Liver (tissue), 3 donors: Measurements from ENCODE around the gene OR2AG2.

Experiments used
- FOXA2 ChIP-seq: IDR thresholded peaks from 2 replicates; pipeline ENCODE4 v1.6.1; 2016; ENCODE audit warnings: antibody characterized with exemption
- GABPA ChIP-seq, 2 donors: IDR thresholded peaks in 1 of 2; conservative IDR thresholded peaks in 1 of 2; 2 replicates each; pipeline ENCODE4 v1.6.1; 2016; ENCODE audit warnings: antibody characterized with exemption in 2 of 2, mild to moderate bottlenecking in 1 of 2, moderate library complexity in 1 of 2
- HNF4G ChIP-seq: IDR thresholded peaks from 2 replicates; pipeline ENCODE4 v1.6.1; 2016; ENCODE audit warnings: antibody characterized with exemption
- RXRA ChIP-seq, 2 donors: IDR thresholded peaks; 2 replicates each; pipeline ENCODE4 v1.6.1; 2017 to 2018; ENCODE audit warnings: antibody characterized with exemption in 2 of 2, mild to moderate bottlenecking in 1 of 2
- SP1 ChIP-seq: IDR thresholded peaks from 2 replicates; pipeline ENCODE4 v1.6.1; 2018; ENCODE audit warnings: antibody characterized with exemption, mild to moderate bottlenecking
- TAF1 ChIP-seq: conservative IDR thresholded peaks from 2 replicates; pipeline ENCODE4 v1.6.1; 2016; ENCODE audit warnings: antibody characterized with exemption, mild to moderate bottlenecking
- YY1 ChIP-seq: IDR thresholded peaks from 2 replicates; pipeline ENCODE4 v1.6.1; 2016; ENCODE audit warnings: antibody characterized with exemption, mild to moderate bottlenecking
- TF ChIP-seq, protein P1 (sequence below): fragments of 150-350 bp; IDR thresholded peaks from 2 replicates; pipeline ENCODE4 v1.5.1; 2017; ENCODE audit warnings: improper control_type of control experiment, low read depth, low read length; ENCODE audit not compliant: missing input control
- TF ChIP-seq, protein P2 (sequence below): IDR thresholded peaks from 2 replicates; pipeline ENCODE4 v1.6.1; 2016; ENCODE audit warnings: antibody characterized with exemption, mild to moderate bottlenecking
- TF ChIP-seq, protein P3 (sequence below): IDR thresholded peaks from 2 replicates; pipeline ENCODE4 v1.6.1; 2016; ENCODE audit warnings: antibody characterized with exemption
- TF ChIP-seq, protein P4 (sequence below): IDR thresholded peaks from 2 replicates; pipeline ENCODE4 v1.6.1; 2016; ENCODE audit warnings: antibody characterized with exemption
- TF ChIP-seq, protein P5 (sequence below): IDR thresholded peaks from 2 replicates; pipeline ENCODE4 v1.6.1; 2016; ENCODE audit warnings: antibody characterized with exemption
- donor health status: healthy.
- donor health status: healthy.

DNA sequence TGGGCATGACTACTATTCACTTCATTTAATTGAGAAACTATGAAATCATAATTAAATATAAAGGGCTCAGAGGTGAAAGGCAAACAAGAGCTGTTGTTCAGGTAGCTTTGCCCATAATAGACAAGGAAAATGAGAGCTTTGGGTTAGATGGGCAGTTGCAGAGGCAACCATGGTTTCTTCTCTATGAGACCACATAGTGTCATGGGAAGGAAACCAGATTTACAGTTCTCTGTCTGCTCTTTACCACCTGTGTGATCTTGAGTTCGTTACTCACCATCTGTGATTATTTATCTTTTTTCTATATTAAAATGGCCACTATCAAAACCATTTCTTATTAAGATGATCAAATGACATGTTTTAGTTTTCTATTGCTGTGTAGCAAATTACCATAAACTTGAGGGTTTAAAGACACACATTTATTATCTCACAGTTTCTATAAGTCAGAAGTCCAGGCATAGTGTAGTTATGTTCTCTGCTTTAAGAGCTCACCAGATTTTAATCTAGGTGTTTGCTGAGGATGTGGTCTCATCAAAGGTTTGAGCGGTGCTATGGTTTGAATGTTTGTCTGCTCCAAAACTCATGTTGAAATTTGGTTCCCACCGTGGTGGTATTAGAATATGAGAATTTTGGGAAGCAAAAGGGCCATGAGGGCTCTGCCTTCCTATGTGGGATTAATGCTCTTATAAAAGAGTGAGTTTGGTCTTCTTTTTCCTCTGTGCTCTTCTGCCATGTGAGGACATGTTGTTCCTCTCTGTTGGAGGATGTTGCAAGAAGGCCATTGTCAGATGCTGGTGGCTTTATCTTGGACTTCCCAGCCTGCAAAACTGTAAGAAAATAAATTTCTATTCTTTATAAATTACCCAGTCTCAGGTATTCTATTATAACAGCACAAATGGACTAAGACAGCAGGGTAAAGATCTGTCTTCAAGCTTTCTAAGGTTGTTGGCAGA lies 38.2 kb downstream of the OR2AG2 start:
- TF ChIP-seq, protein P1, sequence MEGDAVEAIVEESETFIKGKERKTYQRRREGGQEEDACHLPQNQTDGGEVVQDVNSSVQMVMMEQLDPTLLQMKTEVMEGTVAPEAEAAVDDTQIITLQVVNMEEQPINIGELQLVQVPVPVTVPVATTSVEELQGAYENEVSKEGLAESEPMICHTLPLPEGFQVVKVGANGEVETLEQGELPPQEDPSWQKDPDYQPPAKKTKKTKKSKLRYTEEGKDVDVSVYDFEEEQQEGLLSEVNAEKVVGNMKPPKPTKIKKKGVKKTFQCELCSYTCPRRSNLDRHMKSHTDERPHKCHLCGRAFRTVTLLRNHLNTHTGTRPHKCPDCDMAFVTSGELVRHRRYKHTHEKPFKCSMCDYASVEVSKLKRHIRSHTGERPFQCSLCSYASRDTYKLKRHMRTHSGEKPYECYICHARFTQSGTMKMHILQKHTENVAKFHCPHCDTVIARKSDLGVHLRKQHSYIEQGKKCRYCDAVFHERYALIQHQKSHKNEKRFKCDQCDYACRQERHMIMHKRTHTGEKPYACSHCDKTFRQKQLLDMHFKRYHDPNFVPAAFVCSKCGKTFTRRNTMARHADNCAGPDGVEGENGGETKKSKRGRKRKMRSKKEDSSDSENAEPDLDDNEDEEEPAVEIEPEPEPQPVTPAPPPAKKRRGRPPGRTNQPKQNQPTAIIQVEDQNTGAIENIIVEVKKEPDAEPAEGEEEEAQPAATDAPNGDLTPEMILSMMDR: no peak
- TF ChIP-seq TAF1 (no peak), GABPA (IDR thresholded peaks at IDR 0.05 in 1 of 2, conservative IDR thresholded peaks at IDR 0.05 in 1 of 2) (no peak), FOXA2 (no peak), HNF4G (no peak), RXRA (IDR thresholded peaks at IDR 0.05) (no peak), SP1 (no peak), YY1 (no peak)
- TF ChIP-seq, protein P2, sequence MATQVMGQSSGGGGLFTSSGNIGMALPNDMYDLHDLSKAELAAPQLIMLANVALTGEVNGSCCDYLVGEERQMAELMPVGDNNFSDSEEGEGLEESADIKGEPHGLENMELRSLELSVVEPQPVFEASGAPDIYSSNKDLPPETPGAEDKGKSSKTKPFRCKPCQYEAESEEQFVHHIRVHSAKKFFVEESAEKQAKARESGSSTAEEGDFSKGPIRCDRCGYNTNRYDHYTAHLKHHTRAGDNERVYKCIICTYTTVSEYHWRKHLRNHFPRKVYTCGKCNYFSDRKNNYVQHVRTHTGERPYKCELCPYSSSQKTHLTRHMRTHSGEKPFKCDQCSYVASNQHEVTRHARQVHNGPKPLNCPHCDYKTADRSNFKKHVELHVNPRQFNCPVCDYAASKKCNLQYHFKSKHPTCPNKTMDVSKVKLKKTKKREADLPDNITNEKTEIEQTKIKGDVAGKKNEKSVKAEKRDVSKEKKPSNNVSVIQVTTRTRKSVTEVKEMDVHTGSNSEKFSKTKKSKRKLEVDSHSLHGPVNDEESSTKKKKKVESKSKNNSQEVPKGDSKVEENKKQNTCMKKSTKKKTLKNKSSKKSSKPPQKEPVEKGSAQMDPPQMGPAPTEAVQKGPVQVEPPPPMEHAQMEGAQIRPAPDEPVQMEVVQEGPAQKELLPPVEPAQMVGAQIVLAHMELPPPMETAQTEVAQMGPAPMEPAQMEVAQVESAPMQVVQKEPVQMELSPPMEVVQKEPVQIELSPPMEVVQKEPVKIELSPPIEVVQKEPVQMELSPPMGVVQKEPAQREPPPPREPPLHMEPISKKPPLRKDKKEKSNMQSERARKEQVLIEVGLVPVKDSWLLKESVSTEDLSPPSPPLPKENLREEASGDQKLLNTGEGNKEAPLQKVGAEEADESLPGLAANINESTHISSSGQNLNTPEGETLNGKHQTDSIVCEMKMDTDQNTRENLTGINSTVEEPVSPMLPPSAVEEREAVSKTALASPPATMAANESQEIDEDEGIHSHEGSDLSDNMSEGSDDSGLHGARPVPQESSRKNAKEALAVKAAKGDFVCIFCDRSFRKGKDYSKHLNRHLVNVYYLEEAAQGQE: no peak
- TF ChIP-seq, protein P3, sequence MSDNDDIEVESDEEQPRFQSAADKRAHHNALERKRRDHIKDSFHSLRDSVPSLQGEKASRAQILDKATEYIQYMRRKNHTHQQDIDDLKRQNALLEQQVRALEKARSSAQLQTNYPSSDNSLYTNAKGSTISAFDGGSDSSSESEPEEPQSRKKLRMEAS: no peak
- TF ChIP-seq, protein P4, sequence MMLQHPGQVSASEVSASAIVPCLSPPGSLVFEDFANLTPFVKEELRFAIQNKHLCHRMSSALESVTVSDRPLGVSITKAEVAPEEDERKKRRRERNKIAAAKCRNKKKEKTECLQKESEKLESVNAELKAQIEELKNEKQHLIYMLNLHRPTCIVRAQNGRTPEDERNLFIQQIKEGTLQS: no peak
- TF ChIP-seq, protein P5, sequence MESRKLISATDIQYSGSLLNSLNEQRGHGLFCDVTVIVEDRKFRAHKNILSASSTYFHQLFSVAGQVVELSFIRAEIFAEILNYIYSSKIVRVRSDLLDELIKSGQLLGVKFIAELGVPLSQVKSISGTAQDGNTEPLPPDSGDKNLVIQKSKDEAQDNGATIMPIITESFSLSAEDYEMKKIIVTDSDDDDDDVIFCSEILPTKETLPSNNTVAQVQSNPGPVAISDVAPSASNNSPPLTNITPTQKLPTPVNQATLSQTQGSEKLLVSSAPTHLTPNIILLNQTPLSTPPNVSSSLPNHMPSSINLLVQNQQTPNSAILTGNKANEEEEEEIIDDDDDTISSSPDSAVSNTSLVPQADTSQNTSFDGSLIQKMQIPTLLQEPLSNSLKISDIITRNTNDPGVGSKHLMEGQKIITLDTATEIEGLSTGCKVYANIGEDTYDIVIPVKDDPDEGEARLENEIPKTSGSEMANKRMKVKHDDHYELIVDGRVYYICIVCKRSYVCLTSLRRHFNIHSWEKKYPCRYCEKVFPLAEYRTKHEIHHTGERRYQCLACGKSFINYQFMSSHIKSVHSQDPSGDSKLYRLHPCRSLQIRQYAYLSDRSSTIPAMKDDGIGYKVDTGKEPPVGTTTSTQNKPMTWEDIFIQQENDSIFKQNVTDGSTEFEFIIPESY: no peak
